Stimulated activated CD4-positive, alpha-beta T cell treated with anti-CD3 and anti-CD28 coated beads, TNF-alpha, amount 100 ng/mL, for 48 hours (primary cell): Measurements from ENCODE around the gene MOBP.

Source experiments
- DNase-seq, 3 donors: peaks; one replicate each; pipeline ENCODE4 v3.0.0-alpha.2; 2020; ENCODE audit warnings: low read depth in 3 of 3

Gene MOBP

DNA sequence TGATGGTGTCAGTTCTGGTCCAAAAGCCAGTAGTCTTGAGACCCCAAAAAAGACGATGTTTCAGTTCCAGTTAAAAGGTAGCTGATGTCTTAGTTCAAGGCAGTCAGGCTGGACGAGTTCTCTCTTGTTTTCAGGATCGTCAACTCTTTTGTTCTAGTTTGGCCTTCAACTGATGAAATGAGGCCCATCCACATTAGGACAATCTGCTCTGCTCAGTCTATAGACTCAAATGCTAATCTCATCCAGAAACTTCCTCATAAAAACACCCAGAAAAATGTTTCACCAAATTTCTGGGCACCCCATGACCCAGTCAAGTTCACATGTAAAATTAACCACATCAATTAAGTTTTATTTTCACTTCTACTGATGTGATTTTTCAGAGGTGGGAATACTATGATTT lies 74.0 kb downstream of the MOBP start:
- DNase-seq: no peak

DNA sequence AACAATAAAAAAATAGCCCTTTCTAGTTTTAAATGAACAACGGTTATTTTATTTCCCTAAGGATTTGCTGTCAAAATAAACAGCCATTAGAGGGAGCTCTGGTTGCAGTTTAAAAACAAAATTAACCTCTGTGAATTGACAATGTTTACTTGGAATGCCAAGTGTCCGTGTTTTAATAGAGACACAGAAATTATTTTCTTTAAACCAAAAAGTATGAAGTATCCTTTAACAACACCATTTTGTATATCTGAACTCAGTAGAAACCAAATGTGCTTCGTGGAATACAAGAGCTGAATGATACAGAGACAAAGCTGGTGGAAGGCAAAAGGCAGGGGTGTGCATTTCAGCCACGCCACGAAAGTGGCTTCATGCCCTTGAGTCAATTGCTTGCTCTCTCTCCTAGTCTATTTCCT lies 74.4 kb downstream of the MOBP start:
- DNase-seq: no peak

DNA sequence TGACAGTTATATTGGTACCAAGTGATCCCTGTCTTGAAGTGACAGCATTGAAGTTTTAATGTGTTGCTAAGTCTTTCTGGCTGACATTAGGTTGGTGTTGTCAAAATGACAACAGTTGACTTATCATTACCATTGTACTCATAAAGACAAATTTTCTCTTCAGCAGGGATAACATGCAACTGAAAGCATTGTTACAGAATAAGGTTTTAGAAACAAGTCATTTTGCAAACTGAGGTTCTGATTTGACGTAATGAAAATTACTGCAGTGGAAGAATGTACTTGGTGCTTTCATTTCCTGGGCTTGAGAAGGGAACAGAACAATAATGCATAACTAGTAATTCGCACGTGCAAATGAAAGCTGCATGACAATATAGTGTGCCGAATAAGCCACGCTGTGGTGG lies 75.1 kb downstream of the MOBP start:
- DNase-seq: no peak

DNA sequence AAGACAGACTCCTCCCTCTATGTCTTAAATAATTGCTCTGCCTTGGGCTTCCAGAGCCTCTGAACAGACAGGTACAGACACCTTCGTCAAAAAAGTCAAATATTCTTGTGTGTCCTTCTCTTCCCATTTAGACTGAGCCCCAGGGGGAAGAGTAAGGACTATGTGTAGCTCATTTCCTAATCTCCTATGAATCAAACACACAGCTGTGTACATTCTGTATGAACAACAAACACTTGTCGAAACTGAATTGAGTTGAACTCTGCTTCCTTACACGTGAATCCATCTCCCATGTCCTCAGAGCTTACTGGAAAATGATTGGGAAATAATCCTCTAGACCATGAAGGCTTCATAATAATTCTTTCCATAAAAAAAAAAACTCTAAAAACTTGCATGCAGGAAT lies 80.8 kb downstream of the MOBP start:
- no peak for DNase-seq

DNA sequence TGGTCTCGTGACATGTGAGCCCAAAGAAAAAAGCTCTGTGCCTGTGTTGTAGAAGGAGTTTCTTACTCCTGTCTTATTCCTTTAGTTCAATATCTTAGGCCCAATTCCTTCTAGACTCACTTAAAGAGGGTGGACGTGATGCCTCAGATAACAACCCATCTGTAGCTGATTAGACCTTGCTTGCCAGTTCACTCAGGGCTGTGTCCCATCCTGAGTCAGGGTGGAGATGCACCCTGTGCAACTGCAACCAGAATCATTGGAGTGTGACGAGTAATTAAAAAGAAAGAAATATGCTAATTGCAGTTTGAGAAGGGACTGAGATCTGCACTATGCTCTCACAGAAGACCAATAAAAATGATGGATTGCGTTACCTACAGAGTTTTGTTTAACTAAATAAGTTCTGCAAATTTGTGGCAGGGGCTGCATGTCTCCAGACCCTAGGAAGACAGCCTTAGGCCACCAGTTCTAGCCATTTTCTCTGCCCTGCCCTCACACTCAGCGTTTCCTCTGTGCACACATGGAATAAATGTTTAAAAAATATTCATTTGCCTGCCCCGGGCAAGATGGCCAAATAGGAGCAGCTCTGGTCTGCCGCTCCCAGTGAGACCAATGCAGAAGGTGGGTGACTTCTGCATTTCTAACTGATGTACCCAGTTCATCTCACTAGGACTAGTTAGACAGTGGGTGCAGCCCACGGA lies 83.0 kb downstream of the MOBP start:
- DNase-seq: no peak
